ENCODE results near the gene TGM2. TPM values are rescaled to one million over a fixed set of nuclear protein-coding genes. Genes with fewer than 3 reads are reported as not detected.

TGM2 gene
- total RNA-seq, 2 donors from 2014 or later, result 0.27 to 0.37 TPM

GRCh38 chr20:38150335-38151170, 14.5 kb downstream of the TGM2 start:
- Mint-ChIP-seq H3K36me3 (ENCODE audit: low read depth) (no peaks in the 10 kb centered on the region), H3K4me1 (no peaks in the 10 kb centered on the region), H3K27me3 (ENCODE audit: insufficient read depth) (no peaks in the 10 kb centered on the region), H3K9me3 (no peaks in the 10 kb centered on the region), H3K4me3 (no peak overlapping the region), H3K27ac (no peak overlapping the region)
- Histone ChIP-seq H3K27ac (ENCODE audit: low read depth, low read length) (no peak overlapping the region), H3K4me3 (ENCODE audit: low read length) (no peak overlapping the region), H3K9me3 (ENCODE audit: control insufficient read depth, low read length) (no peaks in the 10 kb centered on the region), H3K4me1 (ENCODE audit: control insufficient read depth, insufficient read depth, low read length) (no peaks in the 10 kb centered on the region), H3K27me3 (ENCODE audit: control insufficient read depth, insufficient read depth, low read length, poor library complexity, severe bottlenecking) (no peaks in the 10 kb centered on the region), H3K36me3 (ENCODE audit: control insufficient read depth, insufficient read depth, low read length) (no peaks in the 10 kb centered on the region), H3K9ac (ENCODE audit: extremely low read depth, low read length, poor library complexity, severe bottlenecking) (no peak overlapping the region)
- DNase-seq, result no peak
- no peak for TF ChIP-seq CTCF (conservative IDR thresholded peaks at IDR 0.05)
- 94 to 97% methylated on average over 5 to 8 of the region's 8 CpGs for WGBS, 2 experiments (ENCODE audit: insufficient coverage in 1 of 2, insufficient read length in 1 of 2)

GRCh38 chr20:38148328-38149102, 16.6 kb downstream of the TGM2 start:
- Histone ChIP-seq H3K9me3 (ENCODE audit: control insufficient read depth, low read length) (no peaks in the 10 kb centered on the region), H3K9ac (ENCODE audit: extremely low read depth, low read length, poor library complexity, severe bottlenecking) (no peak overlapping the region), H3K4me3 (ENCODE audit: low read length) (no peak overlapping the region), H3K4me1 (ENCODE audit: control insufficient read depth, insufficient read depth, low read length) (no peaks in the 10 kb centered on the region), H3K36me3 (ENCODE audit: control insufficient read depth, insufficient read depth, low read length) (no peaks in the 10 kb centered on the region), H3K27me3 (ENCODE audit: control insufficient read depth, insufficient read depth, low read length, poor library complexity, severe bottlenecking) (no peaks in the 10 kb centered on the region), H3K27ac (ENCODE audit: low read depth, low read length) (no peak overlapping the region)
- TF ChIP-seq CTCF (conservative IDR thresholded peaks at IDR 0.05), result no peak
- no peaks in the 10 kb centered on the region for H3K9me3 Mint-ChIP-seq
- H3K36me3 Mint-ChIP-seq (ENCODE audit: low read depth), result no peaks in the 10 kb centered on the region
- WGBS, 2 experiments (ENCODE audit: insufficient coverage in 1 of 2, insufficient read length in 1 of 2), result 89 to 91% methylated on average over 8 to 9 of the region's 9 CpGs
- no peaks in the 10 kb centered on the region for H3K27me3 Mint-ChIP-seq (ENCODE audit: insufficient read depth)
- no peak for DNase-seq
- peaks cover 3% of the 10 kb centered on the region for H3K4me1 Mint-ChIP-seq
- no peak overlapping the region for H3K4me3 Mint-ChIP-seq
- H3K27ac Mint-ChIP-seq, result no peak overlapping the region

GRCh38 chr20:38147751-38148150, 17.3 kb downstream of the TGM2 start:
- Histone ChIP-seq H3K4me1 (ENCODE audit: control insufficient read depth, insufficient read depth, low read length) (no peaks in the 10 kb centered on the region), H3K27ac (ENCODE audit: low read depth, low read length) (no peak overlapping the region), H3K9ac (ENCODE audit: extremely low read depth, low read length, poor library complexity, severe bottlenecking) (no peak overlapping the region), H3K9me3 (ENCODE audit: control insufficient read depth, low read length) (no peaks in the 10 kb centered on the region), H3K4me3 (ENCODE audit: low read length) (no peak overlapping the region), H3K27me3 (ENCODE audit: control insufficient read depth, insufficient read depth, low read length, poor library complexity, severe bottlenecking) (no peaks in the 10 kb centered on the region), H3K36me3 (ENCODE audit: control insufficient read depth, insufficient read depth, low read length) (no peaks in the 10 kb centered on the region)
- H3K9me3 Mint-ChIP-seq, result no peaks in the 10 kb centered on the region
- DNase-seq, result no peak
- no peaks in the 10 kb centered on the region for H3K36me3 Mint-ChIP-seq (ENCODE audit: low read depth)
- 92 to 100% methylated on average over 1 to 14 of the region's 14 CpGs for WGBS, 2 experiments (ENCODE audit: insufficient coverage in 1 of 2, insufficient read length in 1 of 2)
- no peaks in the 10 kb centered on the region for H3K27me3 Mint-ChIP-seq (ENCODE audit: insufficient read depth)
- peaks cover 5% of the 10 kb centered on the region for H3K4me1 Mint-ChIP-seq
- no peak for TF ChIP-seq CTCF (conservative IDR thresholded peaks at IDR 0.05)
- H3K27ac Mint-ChIP-seq, result no peak overlapping the region
- H3K4me3 Mint-ChIP-seq, result no peak overlapping the region
